MG63 (cell line): Measurements from ENCODE around the gene REEP6. TPM values are rescaled to one million over a fixed set of nuclear protein-coding genes. Genes with fewer than 3 reads are reported as not detected.
"Not testable (repeated sequence)": the region's sequence is repeated elsewhere in the genome, so short reads cannot be mapped to it uniquely, and the experiment has no call there.

Source experiments
- DNase-seq: peaks from one replicate; pipeline ENCODE4 v3.0.0-alpha.2; 2020
- H3K27me3 ChIP-seq: fragments of 250-450 bp; sonication (Bioruptor Pico); 2 replicates; pipeline ENCODE4 v1.5.1; 2020; ENCODE audit warnings: mild to moderate bottlenecking, moderate library complexity
- H3K36me3 ChIP-seq: fragments of 250-450 bp; sonication (Bioruptor Pico); 2 replicates; pipeline ENCODE4 v1.5.1; 2020; ENCODE audit warnings: mild to moderate bottlenecking, moderate library complexity
- H3K4me3 ChIP-seq: fragments of 250-450 bp; sonication (Bioruptor Pico); 2 replicates; pipeline ENCODE4 v1.5.1; 2020; ENCODE audit warnings: mild to moderate bottlenecking, moderate library complexity
- H3K9me3 ChIP-seq: fragments of 250-450 bp; sonication (Bioruptor Pico); 2 replicates; pipeline ENCODE4 v1.5.1; 2020; ENCODE audit warnings: mild to moderate bottlenecking, moderate library complexity
- total RNA-seq: library from RNA; depleted of rRNA; stranded (reverse); fragments of >200 nt; shearing (Covaris generic); gene quantifications from 2 replicates; pipeline ENCODE4 v1.2.3, GENCODE V29; 2014; ENCODE audit warnings: low replicate concordance

Gene REEP6
- total RNA-seq, 1 experiment from 2014 or later, result 0.99 TPM

DNA sequence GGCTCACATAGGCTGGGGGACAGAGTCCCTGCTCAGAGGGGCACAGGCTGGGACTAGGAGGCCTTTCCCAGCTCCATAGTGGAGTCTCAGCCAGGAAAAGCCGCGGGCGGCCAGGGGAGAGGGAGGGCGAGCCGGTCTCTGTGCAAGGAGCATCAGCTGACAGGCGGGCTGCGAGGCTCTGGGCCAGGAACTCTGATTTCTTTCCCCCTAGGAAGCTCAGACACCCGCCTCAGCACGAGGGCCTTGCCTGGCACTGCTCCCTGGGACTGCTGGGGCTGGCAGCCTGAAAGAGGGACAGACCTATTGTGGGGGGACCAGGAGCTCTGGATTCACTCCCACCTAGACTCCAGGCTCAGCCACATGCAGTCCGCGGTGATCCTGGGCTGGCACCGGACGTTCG is 30.7 kb downstream of the REEP6 start:
- Histone ChIP-seq H3K36me3 (no peaks in the 10 kb centered on the region), H3K9me3 (no peaks in the 10 kb centered on the region), H3K27me3 (peaks cover 6% of the 10 kb centered on the region; the same call in 1 of the 2 replicates), H3K4me3 (no peak overlapping the region)
- DNase-seq, result no peak

DNA sequence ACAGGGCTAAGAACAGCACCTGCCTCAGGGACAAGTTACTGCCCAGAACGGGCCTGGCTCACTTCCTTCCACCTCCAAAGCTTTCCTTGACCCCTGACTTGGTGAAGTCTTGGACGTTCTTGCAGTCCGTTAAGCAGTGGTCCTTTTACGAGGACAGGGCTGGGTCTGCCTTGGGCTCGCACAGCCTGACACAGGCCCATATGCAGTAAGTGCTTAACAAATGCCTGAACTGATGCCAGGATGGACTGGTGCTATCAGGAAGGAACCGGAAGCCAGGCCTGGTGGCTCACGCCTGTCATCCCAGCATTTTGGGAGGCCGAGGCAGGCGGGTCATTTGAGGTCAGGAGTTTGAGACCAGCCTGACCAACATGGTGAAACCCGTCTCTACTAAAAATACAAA is 31.1 kb downstream of the REEP6 start:
- no peak for DNase-seq
- no peak overlapping the region for H3K4me3 ChIP-seq
- no peaks in the 10 kb centered on the region for H3K9me3 ChIP-seq
- no peaks in the 10 kb centered on the region for H3K36me3 ChIP-seq
- peaks cover 6% of the 10 kb centered on the region; the same call in 1 of the 2 replicates for H3K27me3 ChIP-seq

- Histone ChIP-seq H3K27me3 (peaks cover 6% of the 10 kb centered on the region; the same call in 1 of the 2 replicates), H3K36me3 (no peaks in the 10 kb centered on the region), H3K9me3 (no peaks in the 10 kb centered on the region), H3K4me3 (no peak overlapping the region)
- no peak for DNase-seq
Measured at GRCh38 chr19:1522838-1523237, 31.9 kb downstream of the REEP6 start.

DNA sequence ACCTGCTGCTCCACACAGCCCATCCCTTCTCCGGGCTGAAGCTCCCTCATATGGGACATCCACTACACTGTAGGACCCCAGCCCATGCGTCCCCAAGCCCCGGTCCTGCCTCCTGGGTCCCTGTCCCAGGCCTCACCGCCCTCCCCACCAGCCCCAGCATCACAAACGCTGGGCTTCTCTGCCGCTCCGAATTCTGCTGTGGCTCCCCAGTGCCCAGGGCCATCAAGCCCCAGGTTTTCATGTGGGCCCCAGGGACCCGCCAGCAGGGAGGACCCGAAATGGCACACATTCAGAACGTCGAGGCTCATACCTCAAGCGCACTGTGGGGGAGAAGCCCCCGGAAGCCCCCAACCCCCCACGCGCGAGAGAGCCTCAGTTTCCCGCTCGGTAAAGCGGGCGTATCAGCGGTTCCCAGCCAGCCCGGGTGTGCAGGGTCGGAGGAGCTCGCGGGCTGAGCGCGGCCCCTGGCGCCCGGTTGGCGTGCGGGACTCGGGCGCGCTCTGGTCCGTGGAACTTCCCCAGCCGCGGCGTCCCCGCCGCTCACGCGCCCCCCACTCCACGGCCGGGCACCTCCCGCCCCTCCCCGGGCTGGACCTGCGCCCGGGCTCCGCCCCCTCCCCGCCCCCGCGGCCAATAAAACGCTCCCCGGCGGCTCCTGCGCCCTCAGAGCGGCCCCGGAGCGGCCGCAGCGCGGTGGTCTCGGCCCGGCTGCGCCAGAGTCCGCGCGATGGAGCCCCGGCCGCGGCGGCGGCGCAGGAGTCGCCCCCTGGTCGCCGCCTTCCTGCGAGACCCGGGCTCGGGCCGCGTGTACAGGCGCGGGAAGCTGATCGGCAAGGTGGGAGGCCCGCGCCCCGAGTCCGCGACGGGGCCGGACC is 32.7 kb downstream of the REEP6 start, which contains the start of gene PLK5:
PLK5 (plus strand) TSS at position 666 of the 875 bp plus-strand sequence. CDS start 2,920 bp downstream, outside the sequence.
- Histone ChIP-seq H3K4me3 (no peak within 1 kb of the TSS), H3K9me3 (no peaks in the 10 kb centered on the region), H3K27me3 (peaks cover 6% of the 10 kb centered on the region; the same call in 1 of the 2 replicates), H3K36me3 (no peaks in the 10 kb centered on the region)
- DNase-seq, result no peak

DNA sequence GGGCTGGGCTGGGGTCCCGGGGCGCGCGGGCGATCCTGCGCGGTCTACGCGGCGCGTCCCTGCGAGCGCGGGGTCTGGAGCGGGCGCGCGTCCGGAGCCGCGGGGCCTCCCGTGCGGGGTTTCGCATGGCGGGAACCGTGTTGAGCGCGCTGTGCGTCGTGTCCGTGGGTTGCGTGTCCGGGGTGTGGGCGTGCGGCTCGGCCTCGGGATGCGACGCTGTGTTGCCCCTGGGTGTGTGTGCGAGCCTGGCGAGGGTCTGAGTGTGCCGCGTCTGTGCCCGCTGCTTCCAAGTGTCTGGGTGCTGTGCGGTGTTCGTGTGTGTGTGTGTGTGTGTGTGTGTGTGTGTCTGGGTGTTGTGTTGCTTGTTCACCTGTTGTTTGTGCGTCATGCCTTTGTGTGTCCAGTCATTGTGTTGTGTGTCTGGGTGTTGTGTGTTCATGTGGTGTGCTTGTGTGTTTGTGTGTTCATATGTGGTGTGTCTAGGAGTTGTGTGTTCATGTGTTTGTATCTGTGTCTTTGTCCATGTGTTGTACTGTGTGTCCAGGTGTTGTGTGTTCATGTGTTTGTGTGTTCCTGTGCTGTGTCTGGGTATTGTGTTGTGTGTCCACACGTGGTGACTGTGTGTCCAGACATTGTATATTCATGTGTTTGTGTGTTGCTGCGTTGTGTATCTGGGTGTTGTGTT is 33.4 kb downstream of the REEP6 start:
- peaks cover 6% of the 10 kb centered on the region; the same call in 1 of the 2 replicates for H3K27me3 ChIP-seq
- no peaks in the 10 kb centered on the region for H3K9me3 ChIP-seq
- H3K36me3 ChIP-seq, result no peaks in the 10 kb centered on the region
- no peak for DNase-seq
- H3K4me3 ChIP-seq, result no peak overlapping the region

DNA sequence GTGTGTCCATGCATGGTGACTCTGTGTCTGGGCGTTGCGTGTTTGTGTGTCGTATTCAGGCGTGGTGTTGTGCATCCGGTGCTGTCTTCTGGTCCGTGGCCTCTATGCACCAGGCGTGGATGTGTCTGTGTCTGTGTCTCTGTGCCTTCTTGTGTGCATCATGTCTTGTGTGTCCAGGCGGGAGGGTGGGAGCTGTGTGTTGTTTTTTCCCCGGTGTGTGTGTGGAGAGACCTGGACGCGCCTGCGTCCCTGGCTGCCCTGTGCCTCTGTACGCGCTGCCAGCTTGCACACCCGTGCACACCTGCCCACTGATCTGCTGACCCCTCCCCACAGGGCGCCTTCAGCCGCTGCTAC is 34.0 kb downstream of the REEP6 start:
- Histone ChIP-seq H3K36me3 (no peaks in the 10 kb centered on the region), H3K9me3 (no peaks in the 10 kb centered on the region), H3K4me3 (no peak overlapping the region), H3K27me3 (peaks cover 6% of the 10 kb centered on the region; the same call in 1 of the 2 replicates)
- DNase-seq, result no peak

DNA sequence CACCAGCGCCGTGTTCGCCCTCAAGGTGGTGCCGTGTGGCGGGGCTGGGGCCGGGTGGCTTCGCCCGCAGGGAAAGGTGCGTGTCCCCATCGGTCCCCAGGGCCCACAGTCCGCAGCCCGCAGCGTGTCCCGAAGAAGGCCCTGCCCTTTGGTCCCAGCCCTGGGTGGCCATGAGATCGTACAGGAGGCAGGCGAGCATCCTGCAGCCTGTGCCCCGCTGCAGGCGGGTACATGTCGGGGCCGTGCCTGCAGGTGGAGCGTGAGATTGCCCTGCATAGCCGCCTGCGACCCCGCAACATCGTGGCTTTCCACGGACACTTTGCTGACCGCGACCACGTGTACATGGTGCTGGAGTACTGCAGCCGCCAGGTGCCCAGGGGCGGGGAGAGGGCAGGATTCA is 34.4 kb downstream of the REEP6 start:
- Histone ChIP-seq H3K9me3 (no peaks in the 10 kb centered on the region), H3K4me3 (no peak overlapping the region), H3K36me3 (no peaks in the 10 kb centered on the region), H3K27me3 (peaks cover 6% of the 10 kb centered on the region; the same call in 1 of the 2 replicates)
- no peak for DNase-seq

DNA sequence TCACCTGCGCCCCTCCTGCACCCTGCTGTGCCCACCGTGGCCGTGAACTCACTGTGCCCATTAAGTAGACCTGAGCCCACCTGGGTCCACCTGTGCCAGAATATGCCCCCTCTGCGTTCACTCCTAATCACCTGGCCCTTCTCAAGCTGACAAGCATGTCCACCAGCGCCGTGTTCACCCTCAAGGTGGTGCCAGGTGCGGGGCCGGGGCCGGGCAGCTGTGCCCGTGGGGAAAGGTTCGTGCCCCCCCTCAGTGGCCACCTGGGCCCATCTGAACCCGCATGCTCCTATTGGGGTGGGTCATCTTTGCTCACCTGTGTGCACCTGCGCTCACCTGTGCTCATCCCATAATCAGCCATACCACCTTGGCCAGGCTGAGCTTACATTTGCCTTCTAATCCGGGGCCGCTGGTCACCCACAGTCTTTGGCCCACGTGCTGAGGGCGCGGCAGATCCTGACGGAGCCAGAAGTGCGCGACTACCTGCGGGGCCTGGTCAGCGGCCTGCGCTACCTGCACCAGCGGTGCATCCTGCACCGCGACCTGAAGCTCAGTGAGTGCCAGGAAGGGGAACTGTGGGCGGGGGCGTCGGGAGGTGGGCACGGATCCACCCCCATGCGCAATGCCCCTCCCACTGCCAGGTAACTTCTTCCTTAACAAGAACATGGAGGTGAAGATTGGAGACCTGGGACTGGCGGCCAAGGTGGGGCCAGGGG is 35.2 kb downstream of the REEP6 start:
- H3K9me3 ChIP-seq, result no peaks in the 10 kb centered on the region
- DNase-seq, result no peak
- no peaks in the 10 kb centered on the region for H3K36me3 ChIP-seq
- no peak overlapping the region for H3K4me3 ChIP-seq
- H3K27me3 ChIP-seq, result peaks cover 6% of the 10 kb centered on the region; the same call in 1 of the 2 replicates

DNA sequence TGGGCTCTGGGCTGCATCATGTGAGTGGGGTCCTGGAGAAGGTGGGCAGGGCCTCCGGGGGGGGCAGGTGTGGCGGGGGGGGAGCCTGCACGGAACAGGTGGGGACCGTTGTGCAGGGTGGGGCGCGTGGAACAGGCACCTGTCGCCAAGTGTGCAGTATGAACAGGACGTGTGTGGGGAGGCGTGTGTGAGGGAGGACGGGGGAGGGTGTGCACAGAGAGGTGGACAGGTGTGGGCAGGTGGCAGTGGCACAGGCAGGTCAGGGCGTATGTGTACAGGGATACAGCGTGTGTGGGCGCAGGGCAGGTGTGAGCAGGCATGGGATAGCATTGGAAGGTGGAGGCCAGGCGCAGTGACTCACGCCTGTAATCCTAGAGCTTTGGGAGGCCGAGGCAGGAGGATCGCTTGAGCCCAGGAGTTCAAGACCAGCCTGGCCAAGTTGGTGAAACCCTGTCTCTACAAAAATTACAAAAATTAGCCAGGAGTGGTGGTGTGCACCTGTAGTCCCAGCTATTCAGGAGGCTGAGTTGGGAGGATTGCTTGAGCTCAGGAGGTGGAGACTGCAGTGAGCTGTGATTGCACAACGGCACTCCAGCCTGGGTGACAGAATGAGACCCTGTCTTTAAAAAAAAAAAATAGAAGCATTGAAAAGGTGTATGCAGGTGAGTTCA is 36.1 kb downstream of the REEP6 start:
- H3K9me3 ChIP-seq, result no peaks in the 10 kb centered on the region
- H3K27me3 ChIP-seq, result peaks cover 6% of the 10 kb centered on the region; the same call in 1 of the 2 replicates
- no peaks in the 10 kb centered on the region for H3K36me3 ChIP-seq
- no peak for DNase-seq
- no peak overlapping the region for H3K4me3 ChIP-seq

- DNase-seq, result no peak
- H3K27me3 ChIP-seq, result peaks cover 6% of the 10 kb centered on the region; the same call in 1 of the 2 replicates
- no peaks in the 10 kb centered on the region for H3K9me3 ChIP-seq
- H3K36me3 ChIP-seq, result no peaks in the 10 kb centered on the region
- H3K4me3 ChIP-seq, result no peak overlapping the region
Measured at GRCh38 chr19:1527650-1528309, 36.8 kb downstream of the REEP6 start.

DNA sequence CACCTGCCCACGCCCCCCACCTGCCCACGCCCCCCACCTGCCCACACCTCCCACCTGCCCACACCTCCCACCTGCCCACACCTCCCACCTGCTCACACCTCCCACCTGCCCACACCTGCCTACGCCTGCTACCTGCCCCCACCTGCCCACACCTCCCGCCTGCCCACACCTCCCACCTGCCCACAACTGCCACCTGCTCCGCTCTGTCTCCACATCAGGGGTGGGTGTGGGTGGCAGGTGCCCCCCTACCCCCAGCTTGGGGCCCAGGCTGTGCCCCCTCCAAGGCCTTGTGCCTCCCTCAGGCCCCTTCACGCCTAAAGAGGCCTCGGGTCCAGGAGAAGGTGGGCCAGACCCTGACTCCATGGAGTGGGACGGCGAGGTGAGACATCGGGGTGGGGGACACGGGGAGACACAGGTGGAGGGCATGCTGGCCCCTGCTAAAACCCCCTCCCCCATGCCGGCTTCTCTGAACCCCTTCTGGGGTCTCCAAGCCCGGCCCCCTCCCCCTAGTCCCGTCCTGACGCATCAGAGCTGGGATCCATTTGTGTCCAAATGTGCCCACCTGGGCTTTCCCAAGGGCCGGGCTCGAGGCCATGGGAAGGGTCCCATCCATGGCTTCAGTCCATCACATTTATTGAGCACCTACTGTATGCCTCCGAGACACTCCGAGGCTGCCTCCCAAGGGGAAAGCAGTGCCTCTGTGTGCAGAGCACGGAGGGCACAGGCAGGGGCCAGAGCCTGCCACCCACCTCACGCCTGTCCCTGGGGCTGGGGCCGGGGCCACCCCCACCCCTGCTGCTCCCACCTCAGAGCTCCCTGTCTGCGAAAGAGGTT is 37.8 kb downstream of the REEP6 start:
- no peaks in the 10 kb centered on the region for H3K36me3 ChIP-seq
- peaks cover 6% of the 10 kb centered on the region; the same call in 1 of the 2 replicates for H3K27me3 ChIP-seq
- no peak overlapping the region for H3K4me3 ChIP-seq
- DNase-seq, result no peak
- H3K9me3 ChIP-seq, result no peaks in the 10 kb centered on the region

GRCh38 chr19:1529430-1529816 is 38.4 kb downstream of the REEP6 start:
- Histone ChIP-seq H3K9me3 (no peaks in the 10 kb centered on the region), H3K27me3 (peaks cover 6% of the 10 kb centered on the region; the same call in 1 of the 2 replicates), H3K36me3 (no peaks in the 10 kb centered on the region), H3K4me3 (no peak overlapping the region)
- DNase-seq, result no peak

- H3K4me3 ChIP-seq, H3K36me3 ChIP-seq, DNase-seq, H3K27me3 ChIP-seq, H3K9me3 ChIP-seq: not testable (repeated sequence)
Measured at GRCh38 chr19:1530856-1531255, 39.9 kb downstream of the REEP6 start.

- no peak overlapping the region for H3K4me3 ChIP-seq
- H3K9me3 ChIP-seq, result no peaks in the 10 kb centered on the region
- no peak for DNase-seq
- H3K36me3 ChIP-seq, result no peaks in the 10 kb centered on the region
- no peaks in the 10 kb centered on the region; the same call in 1 of the 2 replicates for H3K27me3 ChIP-seq
Measured at GRCh38 chr19:1531587-1531986, 40.6 kb downstream of the REEP6 start.

DNA sequence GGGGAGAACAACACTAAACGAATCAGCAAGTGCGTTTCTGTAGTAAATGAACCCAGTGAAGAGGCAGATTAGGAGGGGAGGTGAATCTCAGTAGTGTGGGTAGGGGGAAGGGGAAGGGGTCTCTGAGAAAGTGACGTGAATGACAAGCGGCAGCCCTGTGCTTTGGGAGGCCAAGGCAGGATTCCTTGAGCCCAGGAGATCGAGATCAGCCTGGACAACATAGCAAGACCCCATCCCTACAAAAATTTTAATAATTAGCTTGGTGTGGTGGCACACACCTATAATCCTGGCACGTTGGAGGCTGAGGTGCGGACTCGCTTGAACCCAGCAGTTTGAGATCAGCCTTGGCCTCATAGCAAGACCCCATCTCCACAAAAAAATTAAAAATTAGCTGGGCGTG is 41.0 kb downstream of the REEP6 start:
- Histone ChIP-seq H3K4me3 (no peak overlapping the region), H3K36me3 (no peaks in the 10 kb centered on the region), H3K27me3 (no peaks in the 10 kb centered on the region; the same call in 1 of the 2 replicates), H3K9me3 (no peaks in the 10 kb centered on the region)
- DNase-seq, result no peak
